ENCODE data around the gene RUSC1. TPM values are rescaled to one million over a fixed set of nuclear protein-coding genes. Genes with fewer than 3 reads are reported as not detected.

Gene RUSC1
- total RNA-seq, 1 experiment from 2014 or later = 44.4 TPM

GRCh38 chr1:155304558-155305063 is 16.1 kb upstream of the RUSC1 start:
- Mint-ChIP-seq H3K27me3 (ENCODE audit: insufficient read depth, unreplicated experiment) (no peaks in the 10 kb centered on the region), H3K36me3 (ENCODE audit: insufficient read depth, unreplicated experiment) (peaks cover 21% of the 10 kb centered on the region), H3K27ac (ENCODE audit: unreplicated experiment) (no peak overlapping the region), H3K4me3 (ENCODE audit: unreplicated experiment) (no peak overlapping the region), H3K4me1 (ENCODE audit: low read depth, unreplicated experiment) (peaks cover 6% of the 10 kb centered on the region), H3K9me3 (ENCODE audit: unreplicated experiment) (no peaks in the 10 kb centered on the region)
- no peak for DNase-seq
- peaks cover 5% of the 10 kb centered on the region; the same call in 1 of the 2 replicates for H3K4me1 ChIP-seq
- ChIA-PET POLR2A (no interaction called here), CTCF (interaction anchor here (1.6 kb wide), 1 partner anchor 26 kb away, joined by 3 read pairs; no protein-coding TSS in a partner anchor)
- no peak for TF ChIP-seq CTCF (IDR thresholded peaks at IDR 0.05; ENCODE audit: insufficient read depth in 1 of 2, low read depth in 1 of 2, low read length in 1 of 2, severe bottlenecking in 1 of 2, unreplicated experiment in 1 of 2)
- BruUV-seq (replicated peaks) = no TSS peak
- H3K36me3 ChIP-seq (ENCODE audit: control insufficient read depth, insufficient read depth, low read length) = no peaks in the 10 kb centered on the region
- H3K9me3 ChIP-seq = no peaks in the 10 kb centered on the region
- intact Hi-C loops (cut with micrococcal nuclease; ENCODE audit: unreplicated experiment) = no loop called here
- no peak overlapping the region for H3K4me3 ChIP-seq (ENCODE audit: low read depth, low read length)
- H3K27me3 ChIP-seq (replicated peaks; ENCODE audit: control insufficient read depth, insufficient read depth, low read length) = no peaks in the 10 kb centered on the region

- ChIA-PET CTCF (interaction anchor here (1.4 kb wide), 1 partner anchor 55 kb away, joined by 8 read pairs; no protein-coding TSS in a partner anchor), POLR2A (no interaction called here)
- no TSS peak for BruUV-seq (replicated peaks)
- no peaks in the 10 kb centered on the region for H3K9me3 Mint-ChIP-seq (ENCODE audit: unreplicated experiment)
- intact Hi-C loops (cut with micrococcal nuclease; ENCODE audit: unreplicated experiment) = no loop called here
- Histone ChIP-seq H3K36me3 (ENCODE audit: control insufficient read depth, insufficient read depth, low read length) (0 out of 2 replicates have a peak, but pooled peaks cover 2% of the 10 kb centered on the region), H3K27me3 (replicated peaks; ENCODE audit: control insufficient read depth, insufficient read depth, low read length) (no peaks in the 10 kb centered on the region), H3K4me3 (ENCODE audit: low read depth, low read length) (no peak overlapping the region), H3K9me3 (no peaks in the 10 kb centered on the region), H3K4me1 (peaks cover 12% of the 10 kb centered on the region; the same call in 1 of the 2 replicates)
- no peak overlapping the region for H3K27ac Mint-ChIP-seq (ENCODE audit: unreplicated experiment)
- DNase-seq = no peak
- H3K4me3 Mint-ChIP-seq (ENCODE audit: unreplicated experiment) = no peak overlapping the region
- H3K36me3 Mint-ChIP-seq (ENCODE audit: insufficient read depth, unreplicated experiment) = peaks cover 30% of the 10 kb centered on the region
- TF ChIP-seq CTCF (IDR thresholded peaks at IDR 0.05; ENCODE audit: insufficient read depth in 1 of 2, low read depth in 1 of 2, low read length in 1 of 2, severe bottlenecking in 1 of 2, unreplicated experiment in 1 of 2) = no peak
- no peaks in the 10 kb centered on the region for H3K27me3 Mint-ChIP-seq (ENCODE audit: insufficient read depth, unreplicated experiment)
- H3K4me1 Mint-ChIP-seq (ENCODE audit: low read depth, unreplicated experiment) = peaks cover 12% of the 10 kb centered on the region
These were observed 14.8 kb upstream of the RUSC1 start for GRCh38 chr1:155305881-155306391.

- H3K9me3 ChIP-seq = no peaks in the 10 kb centered on the region
- H3K27me3 ChIP-seq (replicated peaks; ENCODE audit: control insufficient read depth, insufficient read depth, low read length) = no peaks in the 10 kb centered on the region
- peaks cover 3% of the 10 kb centered on the region for H3K36me3 ChIP-seq (ENCODE audit: control insufficient read depth, insufficient read depth, low read length)
- no peaks in the 10 kb centered on the region for H3K9me3 Mint-ChIP-seq (ENCODE audit: unreplicated experiment)
- peaks cover 12% of the 10 kb centered on the region; the same call in 1 of the 2 replicates for H3K4me1 ChIP-seq
- no TSS peak for BruUV-seq (replicated peaks)
- peak in 1 of 2 experiments; percentile 58 for DNase-seq
- no peak overlapping the region for H3K4me3 ChIP-seq (ENCODE audit: low read depth, low read length)
- peaks cover 12% of the 10 kb centered on the region for H3K4me1 Mint-ChIP-seq (ENCODE audit: low read depth, unreplicated experiment)
- H3K27me3 Mint-ChIP-seq (ENCODE audit: insufficient read depth, unreplicated experiment) = no peaks in the 10 kb centered on the region
- peak in 1 of 2 experiments; percentile 24 for TF ChIP-seq CTCF (IDR thresholded peaks at IDR 0.05; ENCODE audit: insufficient read depth in 1 of 2, low read depth in 1 of 2, low read length in 1 of 2, severe bottlenecking in 1 of 2, unreplicated experiment in 1 of 2)
- ChIA-PET POLR2A (no interaction called here), CTCF (interaction anchor here (0.7 to 1.9 kb wide), 6 partner anchors 16 to 1503 kb away, joined by 4 to 10 read pairs (median 7); partner anchors contain the start of gene CLK2)
- H3K4me3 Mint-ChIP-seq (ENCODE audit: unreplicated experiment) = no peak overlapping the region
- intact Hi-C loops (cut with micrococcal nuclease; ENCODE audit: unreplicated experiment) = no loop called here
- peak overlapping the region; percentile 19 for H3K27ac Mint-ChIP-seq (ENCODE audit: unreplicated experiment)
- H3K36me3 Mint-ChIP-seq (ENCODE audit: insufficient read depth, unreplicated experiment) = peaks cover 44% of the 10 kb centered on the region
These were observed 13.4 kb upstream of the RUSC1 start for GRCh38 chr1:155307247-155307740.
